ENCODE measurements around the gene TRPC4AP. TPM values are rescaled to one million over a fixed set of nuclear protein-coding genes. Genes with fewer than 3 reads are reported as not detected.

TRPC4AP gene
- total RNA-seq, 3 donors from 2014 or later = 49.6 to 60.5 (median 53.8) TPM

- Histone ChIP-seq H3K36me3 (ENCODE audit: low read depth) (no peaks in the 10 kb centered on the region), H3K4me1 (ENCODE audit: low read depth) (no peaks in the 10 kb centered on the region), H3K4me3 (no peak overlapping the region), H3K9me3 (no peaks in the 10 kb centered on the region)
- ATAC-seq (no peak), DNase-seq (no peak)
- intact Hi-C loops (cut with DNase I, micrococcal nuclease) = no loop called here
- TF ChIP-seq, protein P1, sequence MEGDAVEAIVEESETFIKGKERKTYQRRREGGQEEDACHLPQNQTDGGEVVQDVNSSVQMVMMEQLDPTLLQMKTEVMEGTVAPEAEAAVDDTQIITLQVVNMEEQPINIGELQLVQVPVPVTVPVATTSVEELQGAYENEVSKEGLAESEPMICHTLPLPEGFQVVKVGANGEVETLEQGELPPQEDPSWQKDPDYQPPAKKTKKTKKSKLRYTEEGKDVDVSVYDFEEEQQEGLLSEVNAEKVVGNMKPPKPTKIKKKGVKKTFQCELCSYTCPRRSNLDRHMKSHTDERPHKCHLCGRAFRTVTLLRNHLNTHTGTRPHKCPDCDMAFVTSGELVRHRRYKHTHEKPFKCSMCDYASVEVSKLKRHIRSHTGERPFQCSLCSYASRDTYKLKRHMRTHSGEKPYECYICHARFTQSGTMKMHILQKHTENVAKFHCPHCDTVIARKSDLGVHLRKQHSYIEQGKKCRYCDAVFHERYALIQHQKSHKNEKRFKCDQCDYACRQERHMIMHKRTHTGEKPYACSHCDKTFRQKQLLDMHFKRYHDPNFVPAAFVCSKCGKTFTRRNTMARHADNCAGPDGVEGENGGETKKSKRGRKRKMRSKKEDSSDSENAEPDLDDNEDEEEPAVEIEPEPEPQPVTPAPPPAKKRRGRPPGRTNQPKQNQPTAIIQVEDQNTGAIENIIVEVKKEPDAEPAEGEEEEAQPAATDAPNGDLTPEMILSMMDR (IDR thresholded peaks at IDR 0.05) = no peak
Observed at GRCh38 chr20:35063168-35063567, 29.4 kb downstream of the TRPC4AP start.

DNA sequence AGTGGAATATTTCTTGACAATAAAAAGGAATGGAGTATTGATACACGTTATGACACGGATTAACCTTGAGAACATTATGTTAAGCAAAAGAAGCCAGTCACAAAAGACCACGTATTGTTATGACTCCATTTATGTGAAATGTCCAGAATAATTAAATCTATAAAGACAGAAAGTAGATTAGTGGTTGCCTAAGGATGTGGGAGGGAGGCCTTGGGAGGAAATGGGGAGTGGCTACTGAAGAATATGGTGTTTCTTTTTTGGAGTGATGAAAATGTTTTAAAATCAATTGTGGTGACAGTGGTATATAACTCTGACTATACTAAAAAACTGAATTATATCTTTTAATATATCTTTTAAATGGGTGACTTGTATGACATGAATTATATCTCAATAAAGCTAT is 30.1 kb downstream of the TRPC4AP start:
- Histone ChIP-seq H3K4me1 (ENCODE audit: low read depth) (no peaks in the 10 kb centered on the region), H3K36me3 (ENCODE audit: low read depth) (no peaks in the 10 kb centered on the region), H3K9me3 (no peaks in the 10 kb centered on the region), H3K4me3 (no peak overlapping the region)
- TF ChIP-seq, protein P1 (IDR thresholded peaks at IDR 0.05) = no peak
- intact Hi-C loops (cut with DNase I, micrococcal nuclease) = no loop called here
- ATAC-seq = no peak
- DNase-seq = no peak

DNA sequence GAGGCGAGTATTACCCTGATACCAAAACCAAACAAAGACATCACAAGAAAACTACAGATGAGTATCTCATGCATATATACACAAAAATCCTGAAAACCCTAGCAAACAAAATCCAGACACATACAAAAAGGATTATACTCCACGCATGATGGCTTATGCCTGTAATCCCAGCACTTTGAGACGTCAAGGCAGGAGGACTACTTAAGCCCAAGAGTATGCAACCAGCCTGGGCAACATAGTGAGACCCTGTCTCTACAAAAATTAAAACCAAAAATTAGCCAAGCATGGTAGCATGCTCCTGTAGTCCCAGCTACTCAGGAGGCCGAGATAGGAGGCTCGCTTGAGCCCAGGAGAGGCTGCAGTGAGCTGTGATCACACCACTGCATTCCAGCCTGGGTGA is 32.4 kb downstream of the TRPC4AP start:
- H3K4me1 ChIP-seq (ENCODE audit: low read depth) = no peaks in the 10 kb centered on the region
- TF ChIP-seq, protein P1 (IDR thresholded peaks at IDR 0.05) = no peak
- DNase-seq = no peak
- H3K36me3 ChIP-seq (ENCODE audit: low read depth) = no peaks in the 10 kb centered on the region
- intact Hi-C loops (cut with DNase I, micrococcal nuclease) = no loop called here
- no peak for ATAC-seq
- H3K4me3 ChIP-seq = no peak overlapping the region
- no peaks in the 10 kb centered on the region for H3K9me3 ChIP-seq

GRCh38 chr20:35059612-35060011 is 33.0 kb downstream of the TRPC4AP start:
- DNase-seq (no peak), ATAC-seq (no peak)
- Histone ChIP-seq H3K9me3 (no peaks in the 10 kb centered on the region), H3K36me3 (ENCODE audit: low read depth) (no peaks in the 10 kb centered on the region), H3K4me1 (ENCODE audit: low read depth) (no peaks in the 10 kb centered on the region), H3K4me3 (no peak overlapping the region)
- intact Hi-C loops (cut with DNase I, micrococcal nuclease) = no loop called here
- TF ChIP-seq, protein P1 (IDR thresholded peaks at IDR 0.05) = no peak

GRCh38 chr20:35059110-35059509 is 33.5 kb downstream of the TRPC4AP start:
- TF ChIP-seq, protein P1 (IDR thresholded peaks at IDR 0.05) = no peak
- H3K4me3 ChIP-seq = no peak overlapping the region
- intact Hi-C loops (cut with DNase I, micrococcal nuclease) = no loop called here
- no peak for DNase-seq
- no peak for ATAC-seq
- no peaks in the 10 kb centered on the region for H3K4me1 ChIP-seq (ENCODE audit: low read depth)
- no peaks in the 10 kb centered on the region for H3K36me3 ChIP-seq (ENCODE audit: low read depth)
- no peaks in the 10 kb centered on the region for H3K9me3 ChIP-seq
